Measurements from ENCODE around the gene MAP6. TPM values are rescaled to one million over a fixed set of nuclear protein-coding genes. Genes with fewer than 3 reads are reported as not detected.

MAP6 gene
- total RNA-seq, 1 experiment from 2014 or later: 22.8 TPM

DNA sequence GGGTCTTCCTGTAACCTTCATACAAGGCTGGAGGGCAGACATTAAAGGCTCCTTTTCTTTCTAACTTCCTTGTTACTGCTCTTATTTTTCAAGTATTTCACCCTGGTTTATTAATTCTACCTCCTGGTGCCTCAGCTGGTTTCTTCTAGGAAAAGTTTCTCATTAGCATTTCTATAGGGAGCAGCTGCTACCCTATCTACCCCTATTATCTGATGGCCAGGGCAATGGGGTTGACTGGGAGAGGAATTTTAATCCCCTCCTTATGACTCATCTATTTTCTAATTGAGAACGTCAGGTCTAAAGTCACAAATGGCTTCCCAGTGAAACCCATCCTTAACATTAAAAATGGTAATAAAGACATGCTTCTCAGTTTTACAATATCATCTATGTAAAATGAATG is 5.0 kb downstream of the MAP6 start:
- H3K27ac Mint-ChIP-seq (ENCODE audit: unreplicated experiment): peak overlapping the region; percentile 29
- ChIA-PET CTCF (no interaction called here), POLR2A (no interaction called here)
- no peak for DNase-seq
- no TSS peak for BruUV-seq (replicated peaks)
- peaks cover 46% of the 10 kb centered on the region for H3K4me1 Mint-ChIP-seq (ENCODE audit: low read depth, unreplicated experiment)
- peaks cover 10% of the 10 kb centered on the region for H3K36me3 Mint-ChIP-seq (ENCODE audit: insufficient read depth, unreplicated experiment)
- TF ChIP-seq, protein P1, sequence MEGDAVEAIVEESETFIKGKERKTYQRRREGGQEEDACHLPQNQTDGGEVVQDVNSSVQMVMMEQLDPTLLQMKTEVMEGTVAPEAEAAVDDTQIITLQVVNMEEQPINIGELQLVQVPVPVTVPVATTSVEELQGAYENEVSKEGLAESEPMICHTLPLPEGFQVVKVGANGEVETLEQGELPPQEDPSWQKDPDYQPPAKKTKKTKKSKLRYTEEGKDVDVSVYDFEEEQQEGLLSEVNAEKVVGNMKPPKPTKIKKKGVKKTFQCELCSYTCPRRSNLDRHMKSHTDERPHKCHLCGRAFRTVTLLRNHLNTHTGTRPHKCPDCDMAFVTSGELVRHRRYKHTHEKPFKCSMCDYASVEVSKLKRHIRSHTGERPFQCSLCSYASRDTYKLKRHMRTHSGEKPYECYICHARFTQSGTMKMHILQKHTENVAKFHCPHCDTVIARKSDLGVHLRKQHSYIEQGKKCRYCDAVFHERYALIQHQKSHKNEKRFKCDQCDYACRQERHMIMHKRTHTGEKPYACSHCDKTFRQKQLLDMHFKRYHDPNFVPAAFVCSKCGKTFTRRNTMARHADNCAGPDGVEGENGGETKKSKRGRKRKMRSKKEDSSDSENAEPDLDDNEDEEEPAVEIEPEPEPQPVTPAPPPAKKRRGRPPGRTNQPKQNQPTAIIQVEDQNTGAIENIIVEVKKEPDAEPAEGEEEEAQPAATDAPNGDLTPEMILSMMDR (IDR thresholded peaks at IDR 0.05; ENCODE audit: insufficient read depth in 1 of 2, low read depth in 1 of 2, low read length in 1 of 2, severe bottlenecking in 1 of 2, unreplicated experiment in 1 of 2): no peak
- H3K9me3 ChIP-seq: 0 out of 2 replicates have a peak, but pooled peaks cover 5% of the 10 kb centered on the region
- H3K27me3 Mint-ChIP-seq (ENCODE audit: insufficient read depth, unreplicated experiment): no peaks in the 10 kb centered on the region
- H3K9me3 Mint-ChIP-seq (ENCODE audit: unreplicated experiment): peaks cover 3% of the 10 kb centered on the region
- intact Hi-C loops (cut with micrococcal nuclease; ENCODE audit: unreplicated experiment): no loop called here
- H3K4me1 ChIP-seq: peaks cover 68% of the 10 kb centered on the region
- no peak overlapping the region for H3K4me3 ChIP-seq (ENCODE audit: low read depth, low read length)
- H3K36me3 ChIP-seq (ENCODE audit: control insufficient read depth, insufficient read depth, low read length): no peaks in the 10 kb centered on the region
- H3K4me3 Mint-ChIP-seq (ENCODE audit: unreplicated experiment): no peak overlapping the region
- no peaks in the 10 kb centered on the region for H3K27me3 ChIP-seq (replicated peaks; ENCODE audit: control insufficient read depth, insufficient read depth, low read length)

DNA sequence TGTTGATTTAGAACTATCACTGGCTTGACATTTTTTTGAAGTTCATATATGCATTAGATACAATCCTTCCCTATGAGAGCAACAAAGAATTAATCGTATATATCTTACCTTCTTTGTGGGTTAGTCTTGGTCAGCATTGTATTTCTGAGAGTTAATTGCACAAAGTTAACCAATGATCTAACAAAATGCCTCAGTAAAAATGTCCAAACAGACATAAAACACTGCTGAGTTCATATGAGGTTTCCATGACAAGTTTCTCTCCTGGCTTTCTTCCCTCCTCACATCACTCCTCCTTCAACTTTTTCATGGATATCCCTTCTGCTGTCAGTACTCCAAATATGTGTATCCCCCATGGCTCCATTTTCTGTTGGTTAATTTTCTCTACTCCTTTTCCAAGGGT is 9.0 kb downstream of the MAP6 start:
- POLR2A ChIA-PET: no interaction called here
- Histone ChIP-seq H3K36me3 (ENCODE audit: control insufficient read depth, insufficient read depth, low read length) (no peaks in the 10 kb centered on the region), H3K4me3 (ENCODE audit: low read depth, low read length) (no peak overlapping the region), H3K27me3 (replicated peaks; ENCODE audit: control insufficient read depth, insufficient read depth, low read length) (no peaks in the 10 kb centered on the region), H3K4me1 (peaks cover 88% of the 10 kb centered on the region), H3K9me3 (0 out of 2 replicates have a peak, but pooled peaks cover 5% of the 10 kb centered on the region)
- no peak for DNase-seq
- H3K27ac Mint-ChIP-seq (ENCODE audit: unreplicated experiment): no peak overlapping the region
- no peaks in the 10 kb centered on the region for H3K36me3 Mint-ChIP-seq (ENCODE audit: insufficient read depth, unreplicated experiment)
- H3K27me3 Mint-ChIP-seq (ENCODE audit: insufficient read depth, unreplicated experiment): no peaks in the 10 kb centered on the region
- CTCF ChIA-PET: interaction anchor here (0.5 kb wide), 1 partner anchor 18 kb away, joined by 4 read pairs; no protein-coding TSS in a partner anchor
- TF ChIP-seq, protein P1 (IDR thresholded peaks at IDR 0.05; ENCODE audit: insufficient read depth in 1 of 2, low read depth in 1 of 2, low read length in 1 of 2, severe bottlenecking in 1 of 2, unreplicated experiment in 1 of 2): no peak
- H3K9me3 Mint-ChIP-seq (ENCODE audit: unreplicated experiment): peaks cover 12% of the 10 kb centered on the region
- no TSS peak for BruUV-seq (replicated peaks)
- no peak overlapping the region for H3K4me3 Mint-ChIP-seq (ENCODE audit: unreplicated experiment)
- peaks cover 54% of the 10 kb centered on the region for H3K4me1 Mint-ChIP-seq (ENCODE audit: low read depth, unreplicated experiment)
- intact Hi-C loops (cut with micrococcal nuclease; ENCODE audit: unreplicated experiment): no loop called here

DNA sequence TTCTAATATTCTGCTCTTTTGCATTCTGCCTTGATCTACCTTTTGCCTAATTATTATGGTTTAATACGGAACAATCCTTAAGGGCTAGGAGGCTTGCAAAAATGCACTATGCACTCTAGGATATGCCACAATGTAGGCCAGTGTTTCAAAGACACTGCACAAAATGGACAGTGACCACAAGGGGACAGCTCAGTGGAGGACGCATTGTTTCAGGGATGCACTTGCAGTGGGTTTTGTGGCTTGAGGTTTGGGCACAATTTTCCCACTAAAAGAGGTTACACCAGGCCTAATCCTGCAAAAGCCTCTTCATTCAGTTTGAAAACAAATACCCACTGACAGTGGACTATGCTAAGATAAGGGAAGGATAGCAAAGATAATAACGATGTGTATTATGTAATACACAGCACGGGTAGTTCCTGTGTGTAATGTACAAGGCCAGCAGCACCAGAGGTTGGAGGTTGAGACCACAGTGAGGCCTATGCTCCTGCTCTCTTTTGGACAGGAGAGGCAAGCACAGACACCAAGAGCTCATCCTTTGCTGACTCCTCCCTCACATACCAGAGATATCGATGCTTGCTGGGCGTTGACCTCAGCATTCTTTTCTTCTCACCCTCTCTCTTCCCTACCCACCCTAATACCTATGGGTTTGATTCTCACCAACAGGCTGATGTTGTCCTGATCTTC is 12.7 kb downstream of the MAP6 start:
- Histone ChIP-seq H3K4me1 (peaks cover 89% of the 10 kb centered on the region), H3K9me3 (0 out of 2 replicates have a peak, but pooled peaks cover 1% of the 10 kb centered on the region), H3K36me3 (ENCODE audit: control insufficient read depth, insufficient read depth, low read length) (no peaks in the 10 kb centered on the region), H3K4me3 (ENCODE audit: low read depth, low read length) (no peak overlapping the region), H3K27me3 (replicated peaks; ENCODE audit: control insufficient read depth, insufficient read depth, low read length) (no peaks in the 10 kb centered on the region)
- ChIA-PET CTCF (interaction anchor here (0.7 to 1.7 kb wide), 7 partner anchors 12 to 95 kb away, joined by 3 to 18 read pairs (median 3); partner anchors contain the start of genes MAP6 and SERPINH1), POLR2A (interaction anchor here (0.6 to 1.9 kb wide), 6 partner anchors 10 to 94 kb away, joined by 3 to 9 read pairs (median 5); partner anchors contain the start of genes MAP6 and SERPINH1)
- BruUV-seq (replicated peaks): TSS peak; percentile 65
- Mint-ChIP-seq H3K36me3 (ENCODE audit: insufficient read depth, unreplicated experiment) (no peaks in the 10 kb centered on the region), H3K27ac (ENCODE audit: unreplicated experiment) (peak overlapping the region; percentile 6), H3K4me3 (ENCODE audit: unreplicated experiment) (peak overlapping the region; percentile 3), H3K9me3 (ENCODE audit: unreplicated experiment) (peaks cover 12% of the 10 kb centered on the region), H3K27me3 (ENCODE audit: insufficient read depth, unreplicated experiment) (no peaks in the 10 kb centered on the region), H3K4me1 (ENCODE audit: low read depth, unreplicated experiment) (peaks cover 65% of the 10 kb centered on the region)
- peak; percentile 82 to 96 for DNase-seq
- intact Hi-C loops (cut with micrococcal nuclease; ENCODE audit: unreplicated experiment): loop anchor here (1.0 kb wide), 5 partner anchors 10 to 112 kb away; partner anchors contain the start of gene DGAT2
- TF ChIP-seq, protein P1 (IDR thresholded peaks at IDR 0.05; ENCODE audit: insufficient read depth in 1 of 2, low read depth in 1 of 2, low read length in 1 of 2, severe bottlenecking in 1 of 2, unreplicated experiment in 1 of 2): peak; percentile 26 to 36

Measured in Caco-2 (cell line).